TTC549 (cell line): Measurements from ENCODE around the gene PBX3.

Source experiments
- FAIRE-seq: peaks from 2 replicates; lab custom pipeline; 2012; peaks lifted over from hg19 to GRCh38; lab: Jason Lieb, UNC

Gene PBX3

GRCh38 chr9:125908966-125909365 lies 161.8 kb downstream of the PBX3 start:
- no peak for FAIRE-seq

- no peak for FAIRE-seq
These were observed 162.3 kb downstream of the PBX3 start for GRCh38 chr9:125909459-125909858.

- FAIRE-seq = no peak
These were observed 163.1 kb downstream of the PBX3 start for GRCh38 chr9:125910286-125910685.

- FAIRE-seq = no peak
These were observed 164.9 kb downstream of the PBX3 start for GRCh38 chr9:125911861-125912644.

- FAIRE-seq = no peak
These were observed 165.5 kb downstream of the PBX3 start for GRCh38 chr9:125912667-125913066.

- no peak for FAIRE-seq
These were observed 166.4 kb downstream of the PBX3 start for GRCh38 chr9:125913551-125913950.

GRCh38 chr9:125914411-125914810 lies 167.2 kb downstream of the PBX3 start:
- no peak for FAIRE-seq

GRCh38 chr9:125915606-125916005 lies 168.4 kb downstream of the PBX3 start:
- FAIRE-seq = no peak

- no peak for FAIRE-seq
These were observed 172.4 kb downstream of the PBX3 start for GRCh38 chr9:125919565-125919964.

GRCh38 chr9:125920402-125920801 lies 173.2 kb downstream of the PBX3 start:
- no peak for FAIRE-seq

- no peak for FAIRE-seq
These were observed 175.7 kb downstream of the PBX3 start for GRCh38 chr9:125922854-125923253.

GRCh38 chr9:125924351-125924750 lies 177.2 kb downstream of the PBX3 start:
- no peak for FAIRE-seq

GRCh38 chr9:125926936-125927335 lies 179.8 kb downstream of the PBX3 start:
- FAIRE-seq = no peak

GRCh38 chr9:125929846-125930245 lies 182.7 kb downstream of the PBX3 start:
- FAIRE-seq = no peak

- no peak for FAIRE-seq
These were observed 184.0 kb downstream of the PBX3 start for GRCh38 chr9:125931211-125931610.

GRCh38 chr9:125932012-125932411 lies 184.8 kb downstream of the PBX3 start:
- FAIRE-seq = no peak

GRCh38 chr9:125932746-125933455 lies 185.7 kb downstream of the PBX3 start:
- FAIRE-seq = no peak

- no peak for FAIRE-seq
These were observed 195.0 kb downstream of the PBX3 start for GRCh38 chr9:125942125-125942524.

- FAIRE-seq = no peak
These were observed 196.7 kb downstream of the PBX3 start for GRCh38 chr9:125943831-125944230.

- no peak for FAIRE-seq
These were observed 199.2 kb downstream of the PBX3 start for GRCh38 chr9:125946397-125946796.

GRCh38 chr9:125948887-125949596 lies 201.9 kb downstream of the PBX3 start:
- FAIRE-seq = no peak

GRCh38 chr9:125949703-125950460 lies 202.7 kb downstream of the PBX3 start:
- no peak for FAIRE-seq
